HG02759 (cell line): ENCODE results near the gene RBM12.
A peak's percentile ranks its signal among the peaks of the same experiment; 100 is the strongest.

Experiments used
- ATAC-seq: cut with Tn5 transposase; IDR thresholded peaks from one replicate; pipeline ENCODE4 v1.9.1; 2021; ENCODE audit warnings: mild to moderate bottlenecking, moderate library complexity; ENCODE audit not compliant: unreplicated experiment

The RBM12 gene

GRCh38 chr20:35600993-35601973 is 63.4 kb downstream of the RBM12 start:
- peak; percentile 50 for ATAC-seq

DNA sequence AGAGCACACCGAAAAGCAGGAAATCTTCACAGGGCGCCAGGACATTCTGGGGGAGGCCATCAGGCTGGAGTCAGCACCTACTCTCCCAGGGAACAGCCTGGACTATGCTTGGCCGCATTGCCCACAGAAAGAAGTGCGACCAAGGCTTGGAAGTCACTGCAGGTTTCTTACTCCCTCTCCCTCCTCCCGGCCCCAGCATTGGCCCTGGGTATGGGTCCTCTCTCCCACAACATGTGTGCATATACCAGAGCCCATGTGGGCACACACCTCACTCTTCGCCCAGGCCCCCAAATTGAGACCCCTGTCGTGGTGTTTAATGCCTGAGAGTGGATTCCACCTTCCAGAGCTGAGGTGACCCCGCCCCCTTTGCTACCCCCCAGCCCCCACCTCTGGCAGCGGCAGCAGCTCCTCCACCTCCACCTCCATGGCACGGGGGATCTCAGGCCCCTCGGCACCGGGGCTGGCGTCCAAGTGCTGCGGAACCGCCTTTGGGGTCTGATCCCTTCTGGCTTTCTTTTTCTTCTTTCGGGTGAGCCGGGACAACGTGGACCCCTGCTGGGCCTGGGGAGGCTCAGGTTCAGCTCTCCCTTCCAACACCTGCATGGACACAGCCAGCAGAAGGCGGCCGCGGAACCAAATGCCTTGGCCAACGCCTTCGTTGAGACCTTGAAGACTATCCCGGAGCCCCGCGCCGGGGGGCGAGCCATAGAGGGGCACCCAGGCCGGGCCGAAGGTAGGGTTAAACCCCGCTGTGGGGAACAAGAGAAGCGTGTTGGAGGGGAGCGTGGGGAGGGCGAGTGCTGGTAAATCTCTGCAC is 64.3 kb downstream of the RBM12 start:
- ATAC-seq: no peak

- no peak for ATAC-seq
These were observed 65.0 kb downstream of the RBM12 start for GRCh38 chr20:35599776-35600120.
